HG02840 (cell line): ENCODE results near the gene SPINDOC.
A peak's percentile ranks its signal among the peaks of the same experiment; 100 is the strongest.
"Not testable (repeated sequence)": the region's sequence is repeated elsewhere in the genome, so short reads cannot be mapped to it uniquely, and the experiment has no call there.

Source experiments
- ATAC-seq: cut with Tn5 transposase; IDR thresholded peaks from one replicate; pipeline ENCODE4 v1.9.1; 2021; ENCODE audit warnings: mild to moderate bottlenecking, moderate library complexity, moderate number of reproducible peaks; ENCODE audit not compliant: unreplicated experiment, low FRiP score

Gene SPINDOC, protein sequence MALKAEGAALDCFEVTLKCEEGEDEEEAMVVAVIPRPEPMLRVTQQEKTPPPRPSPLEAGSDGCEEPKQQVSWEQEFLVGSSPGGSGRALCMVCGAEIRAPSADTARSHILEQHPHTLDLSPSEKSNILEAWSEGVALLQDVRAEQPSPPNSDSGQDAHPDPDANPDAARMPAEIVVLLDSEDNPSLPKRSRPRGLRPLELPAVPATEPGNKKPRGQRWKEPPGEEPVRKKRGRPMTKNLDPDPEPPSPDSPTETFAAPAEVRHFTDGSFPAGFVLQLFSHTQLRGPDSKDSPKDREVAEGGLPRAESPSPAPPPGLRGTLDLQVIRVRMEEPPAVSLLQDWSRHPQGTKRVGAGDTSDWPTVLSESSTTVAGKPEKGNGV

DNA sequence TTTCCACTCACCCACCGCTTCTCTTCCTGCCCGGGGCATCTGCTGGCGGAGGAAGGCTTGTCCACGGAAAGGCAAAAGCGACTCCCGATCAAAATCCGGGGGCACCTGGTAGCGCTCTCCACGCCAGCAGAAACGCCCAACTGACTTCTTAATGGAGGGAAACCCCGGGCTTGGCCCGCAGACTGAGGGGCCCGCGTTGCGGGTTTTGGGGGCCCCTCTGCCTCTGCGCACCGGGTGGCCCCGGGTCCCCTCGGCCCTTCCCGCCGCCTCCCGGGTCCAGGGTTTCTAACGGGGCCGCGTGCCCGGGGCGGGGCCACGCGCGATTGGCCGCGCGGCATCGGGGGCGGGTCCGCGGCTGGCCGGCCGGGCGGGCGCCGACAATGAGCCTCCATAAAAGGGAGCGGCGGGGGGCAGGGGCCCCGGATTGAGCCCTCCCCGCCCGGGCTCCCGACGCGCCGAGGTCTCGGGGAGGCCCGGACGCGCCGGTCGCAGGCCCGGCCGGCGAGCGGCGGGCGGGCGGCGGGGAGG is at the start of gene SPINDOC:
Gene SPINDOC, plus strand, starts transcription at position 422 of the 528 bp plus-strand sequence. CDS start 231 bp downstream, outside the sequence.
- ATAC-seq = peak; percentile 68

DNA sequence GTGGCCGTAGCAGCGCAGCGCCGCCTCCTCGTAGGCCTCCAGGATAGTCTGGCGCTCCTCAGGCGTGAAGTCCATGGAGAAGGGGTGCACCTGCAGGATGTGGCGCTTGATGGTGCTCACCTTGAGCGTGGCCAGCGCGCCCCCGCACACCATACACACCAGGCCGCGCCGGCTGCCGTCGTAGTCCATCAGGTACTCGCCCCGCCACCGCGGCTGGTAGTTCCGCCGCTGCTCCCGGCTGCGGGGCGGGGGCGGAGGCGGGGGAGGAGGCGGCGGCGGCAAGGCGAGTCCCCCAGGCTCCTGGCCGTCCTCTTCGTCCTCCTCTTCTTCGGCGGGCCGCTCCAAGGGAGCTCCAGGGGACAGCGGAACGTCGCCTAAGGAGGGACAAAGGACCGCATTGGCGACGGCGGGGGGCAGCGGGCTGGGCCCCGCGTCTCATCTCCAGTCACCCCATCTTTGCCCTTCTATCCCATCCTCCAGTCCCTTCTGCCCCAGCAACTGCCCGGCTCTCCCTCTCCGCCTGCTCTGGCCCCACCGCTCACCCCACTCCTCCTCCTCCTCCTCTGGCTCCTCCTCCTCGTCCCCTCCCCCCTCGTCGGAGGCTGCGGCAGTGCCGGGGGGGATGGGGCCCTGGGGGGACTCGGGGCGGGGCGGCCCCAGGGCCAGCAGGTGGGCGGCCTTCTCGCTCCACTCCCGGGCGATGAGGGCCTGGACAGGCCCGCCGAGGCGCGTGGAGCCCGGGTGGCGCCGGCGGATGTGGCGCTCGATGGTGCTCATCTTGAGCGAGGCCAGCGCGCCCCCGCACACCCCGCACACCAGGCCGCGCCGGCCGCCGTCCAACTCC is 49.5 kb upstream of the SPINDOC start:
- no peak for ATAC-seq

DNA sequence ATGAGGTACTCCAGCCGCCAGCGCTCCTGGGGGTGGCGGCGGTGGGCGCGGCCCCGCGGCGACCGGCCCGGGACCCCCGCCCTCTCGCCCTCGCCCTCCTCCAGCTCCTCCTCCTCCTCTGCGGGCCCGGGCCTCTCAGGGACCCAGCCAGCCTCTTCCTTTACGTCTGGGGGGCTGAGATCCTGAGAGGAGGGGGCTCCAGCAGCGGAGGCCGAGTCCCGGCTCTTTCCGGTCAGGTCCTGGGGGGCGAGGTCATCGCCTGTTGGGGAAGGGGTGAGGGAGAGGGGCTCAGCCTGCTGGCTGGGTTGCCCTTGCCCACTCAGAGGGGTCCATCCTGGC is 48.9 kb upstream of the SPINDOC start:
- ATAC-seq = no peak

DNA sequence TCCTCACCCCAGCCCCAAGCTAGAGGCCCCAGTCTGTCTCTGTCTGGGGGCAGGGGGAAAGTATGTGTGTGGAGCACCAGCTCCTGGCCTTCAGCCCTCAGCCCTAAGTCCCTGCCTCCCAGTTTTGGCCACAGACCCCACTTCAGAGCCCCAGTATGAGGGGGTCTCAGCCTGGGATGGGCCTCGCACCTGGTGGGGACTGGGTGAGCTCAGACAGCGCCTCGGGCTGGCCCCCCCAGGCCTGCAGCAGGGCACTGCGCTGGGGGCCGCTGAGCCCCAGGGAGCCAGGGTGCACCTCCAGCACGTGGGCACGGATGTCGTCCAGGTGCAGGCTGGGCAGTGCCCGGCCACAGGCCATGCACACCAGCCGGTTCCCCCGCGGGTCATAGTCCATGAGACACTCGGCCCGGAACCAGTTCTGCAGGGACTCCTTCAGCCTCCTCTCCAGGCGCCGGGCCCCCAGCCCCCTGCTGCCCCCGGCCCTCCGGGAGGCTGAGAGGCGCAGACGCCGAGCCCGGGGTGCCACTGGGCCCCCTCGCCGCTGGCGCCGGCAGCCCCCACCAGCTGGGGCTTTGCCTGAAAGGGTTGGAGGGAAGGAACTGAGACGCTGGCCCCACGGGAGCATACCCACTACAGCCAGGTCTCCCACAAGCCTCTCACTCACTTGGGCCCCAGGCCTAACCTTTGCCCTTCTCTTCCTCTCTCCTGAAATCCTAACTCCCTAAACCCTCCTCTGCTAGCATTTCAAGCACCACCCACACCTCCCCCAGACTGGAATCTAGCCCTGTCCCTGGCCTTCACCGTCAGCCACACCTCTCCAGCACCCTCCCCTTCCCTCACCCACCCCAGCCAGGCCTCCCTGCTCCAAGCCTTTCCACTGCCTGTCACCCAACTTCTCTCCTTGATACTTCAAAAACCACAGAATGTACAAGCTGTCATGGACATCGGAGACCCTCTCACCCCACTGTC is 48.3 kb upstream of the SPINDOC start:
- ATAC-seq = no peak

DNA sequence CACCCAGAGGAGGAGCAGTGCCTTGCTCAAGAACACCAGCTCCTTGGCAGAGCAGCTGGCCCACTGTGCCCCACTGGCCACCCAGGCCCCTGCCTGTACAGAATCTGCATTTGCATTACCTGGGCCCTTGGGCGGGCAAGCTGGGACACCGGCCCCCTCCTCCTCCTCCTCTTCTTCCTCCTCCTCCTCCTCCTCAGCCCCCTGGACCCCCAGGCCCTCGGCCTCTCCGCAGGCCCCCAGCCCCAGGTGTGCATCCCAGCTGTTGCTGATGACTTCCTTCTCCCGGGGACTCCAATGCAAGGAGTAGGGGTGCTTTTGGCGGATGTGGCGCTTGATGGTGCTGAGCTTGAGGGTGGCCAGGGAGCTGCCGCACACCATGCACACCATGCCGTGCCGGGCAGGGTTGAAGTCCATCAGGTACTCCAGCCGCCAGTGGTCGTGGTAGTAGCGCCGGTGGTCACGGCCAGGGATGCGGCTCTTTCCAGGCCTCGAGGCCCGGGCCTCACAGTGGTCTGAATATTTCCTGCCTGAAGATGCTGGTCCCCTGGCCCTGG is 47.5 kb upstream of the SPINDOC start:
- ATAC-seq = no peak

DNA sequence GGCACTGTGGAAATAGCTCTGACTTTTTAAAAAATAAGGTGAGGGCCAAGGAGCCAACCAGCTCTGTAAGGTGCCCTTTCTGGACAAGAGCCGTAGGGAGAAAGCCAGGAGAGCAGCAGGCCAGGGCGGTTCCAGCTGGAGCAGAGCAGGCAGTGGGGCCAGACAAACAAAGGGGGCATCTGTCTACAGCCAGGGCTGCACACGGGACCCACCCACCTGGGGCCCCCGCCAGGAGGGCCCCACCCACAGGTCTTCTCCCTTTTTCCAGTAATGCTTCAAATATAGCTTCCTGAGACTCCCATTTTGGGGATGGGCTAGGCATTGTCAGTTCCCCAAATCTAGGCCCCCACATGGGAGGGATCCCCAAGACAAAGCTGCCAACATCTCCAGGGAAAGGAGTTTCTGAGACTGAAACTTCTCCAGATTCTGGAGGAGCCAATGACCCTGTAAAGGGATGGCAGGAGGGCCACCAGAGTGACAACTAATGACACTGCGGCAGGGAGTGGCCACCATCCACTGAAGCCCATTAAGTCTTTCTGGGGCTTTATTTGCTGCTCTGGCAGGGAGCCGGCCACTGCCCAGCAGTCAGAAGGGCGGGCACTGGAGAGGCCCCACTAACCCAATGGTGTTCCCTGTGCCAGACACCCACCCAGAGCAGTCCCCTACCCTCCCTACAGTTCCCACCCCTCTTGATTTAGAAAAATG is 46.6 kb upstream of the SPINDOC start:
- no peak for ATAC-seq

DNA sequence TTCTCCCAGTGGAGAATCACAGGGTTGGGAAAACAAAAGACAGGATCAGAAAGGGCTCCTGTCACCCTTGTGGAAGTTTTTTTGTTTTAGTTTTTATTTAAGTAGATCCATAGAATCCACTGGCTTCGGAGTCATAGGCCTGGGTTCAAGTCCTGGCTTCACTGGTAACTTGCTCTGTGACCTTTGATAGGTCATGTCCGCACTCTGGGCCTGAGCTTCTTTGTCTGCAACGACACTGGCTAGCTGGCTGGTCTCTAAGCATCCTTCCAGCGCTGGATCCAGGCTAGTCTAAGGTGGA is 46.0 kb upstream of the SPINDOC start:
- no peak for ATAC-seq

DNA sequence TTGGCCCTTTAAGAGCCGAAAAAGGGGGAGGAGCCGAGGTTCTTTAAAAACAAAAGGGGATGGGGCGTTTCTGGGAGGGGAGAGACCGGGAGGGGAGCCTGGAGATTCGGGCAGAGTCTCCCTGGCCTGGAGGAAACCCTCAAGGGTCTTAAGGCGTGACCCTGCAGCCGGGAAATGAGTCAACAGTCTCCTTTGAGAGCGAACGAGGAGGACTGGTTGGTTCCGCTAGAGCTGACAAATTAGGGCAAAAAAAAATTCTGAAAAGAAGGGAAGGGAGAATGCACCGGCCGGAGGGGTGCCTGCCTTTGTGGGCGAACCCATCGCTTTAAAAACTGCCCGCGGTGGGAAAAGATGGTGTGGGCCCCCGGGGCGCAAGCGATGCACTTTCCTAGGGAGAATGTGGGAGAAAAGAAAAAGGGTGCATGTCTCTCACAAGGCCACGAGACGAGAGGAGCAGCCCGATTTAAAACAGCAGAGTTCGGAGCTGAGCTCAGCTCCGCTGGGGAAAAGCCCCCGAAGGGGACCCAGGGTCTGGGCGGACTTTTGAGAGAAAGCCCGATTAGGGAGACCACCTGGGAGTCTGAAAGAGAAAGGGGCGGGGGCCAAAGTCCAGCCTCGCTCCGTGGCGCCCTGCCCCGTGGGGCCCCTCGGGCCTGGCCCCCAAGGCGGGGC is 45.6 kb upstream of the SPINDOC start:
- no peak for ATAC-seq

DNA sequence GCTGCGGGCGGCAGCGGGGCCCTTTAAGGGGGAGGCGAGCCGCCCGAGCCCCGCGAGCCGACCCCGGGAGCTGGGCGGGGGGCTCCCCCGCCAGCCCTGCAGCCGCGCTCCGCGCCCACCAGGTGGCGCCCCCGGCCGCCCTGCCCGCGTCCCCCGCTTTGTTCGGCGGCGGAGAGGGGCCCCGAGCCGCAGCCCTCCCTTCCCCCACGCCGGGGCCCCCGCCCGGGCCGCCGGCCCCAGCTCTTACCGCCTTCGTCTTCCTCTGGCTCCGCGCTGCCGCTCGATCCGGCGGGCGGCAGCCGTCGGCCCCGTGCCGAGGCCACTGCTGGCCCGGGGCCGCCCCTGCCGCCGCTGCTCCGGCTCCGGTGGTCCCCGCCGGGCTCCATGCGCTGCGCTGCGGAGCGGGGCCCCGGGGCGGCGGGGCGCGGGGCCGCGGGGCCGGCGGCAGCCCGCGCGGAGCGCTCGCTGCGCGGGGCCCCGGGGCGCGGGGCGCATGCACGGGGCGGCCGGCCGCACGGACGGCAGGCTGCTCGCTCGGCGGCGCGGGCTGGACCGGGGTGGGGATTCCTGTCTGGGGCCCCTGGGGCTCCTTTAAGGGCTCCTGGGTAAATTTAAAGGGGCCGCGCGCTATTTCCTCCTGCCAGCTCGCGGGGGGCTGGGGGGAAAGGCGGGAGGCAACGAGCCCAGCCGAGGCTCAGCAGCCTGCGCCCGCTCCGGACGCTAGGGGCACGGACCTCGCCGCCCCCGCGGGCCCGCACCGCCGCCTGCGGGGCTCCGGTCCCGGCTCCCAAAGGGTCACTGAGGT is 44.8 kb upstream of the SPINDOC start, which contains the start of gene ZFTA:
Gene ZFTA, minus strand, starts transcription at position 539 of the 805 bp plus-strand sequence. Its CDS starts 153 bp downstream, at position 386.
- peak; percentile 49 for ATAC-seq

DNA sequence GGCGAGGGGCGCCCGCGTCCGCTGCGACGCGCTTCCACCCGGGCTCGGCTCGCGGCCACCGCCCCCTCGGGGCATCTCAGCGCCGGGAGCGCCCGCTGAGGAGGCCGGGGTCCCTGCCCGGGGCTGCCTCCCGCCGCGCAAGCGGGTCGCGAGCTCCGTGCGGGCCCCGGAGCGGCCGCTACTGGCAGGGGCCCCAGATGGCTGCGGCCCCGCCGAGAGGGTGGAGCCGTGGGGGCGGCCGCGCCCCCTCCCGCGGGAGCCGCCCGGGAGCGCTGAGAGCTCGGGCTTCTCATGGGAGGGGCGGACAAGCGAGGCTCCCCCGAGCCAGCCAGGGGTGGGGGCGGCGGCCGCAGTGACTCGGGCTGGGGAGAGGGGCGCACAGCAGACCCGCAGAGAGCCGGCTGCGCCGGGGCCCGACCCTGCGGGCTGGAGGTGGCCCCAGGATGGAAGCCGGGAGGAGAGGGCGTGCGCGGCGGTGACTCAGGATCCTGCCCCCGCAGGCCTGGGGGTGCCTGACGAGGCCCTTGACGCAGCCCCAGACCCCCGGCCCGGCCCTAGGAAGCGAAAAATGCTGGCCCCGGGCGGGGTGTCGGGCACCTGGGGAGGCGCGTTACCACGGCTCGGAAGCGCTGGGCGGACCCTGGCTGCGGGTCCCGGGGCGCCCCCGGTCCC is 44.1 kb upstream of the SPINDOC start:
- ATAC-seq = peak; percentile 29

DNA sequence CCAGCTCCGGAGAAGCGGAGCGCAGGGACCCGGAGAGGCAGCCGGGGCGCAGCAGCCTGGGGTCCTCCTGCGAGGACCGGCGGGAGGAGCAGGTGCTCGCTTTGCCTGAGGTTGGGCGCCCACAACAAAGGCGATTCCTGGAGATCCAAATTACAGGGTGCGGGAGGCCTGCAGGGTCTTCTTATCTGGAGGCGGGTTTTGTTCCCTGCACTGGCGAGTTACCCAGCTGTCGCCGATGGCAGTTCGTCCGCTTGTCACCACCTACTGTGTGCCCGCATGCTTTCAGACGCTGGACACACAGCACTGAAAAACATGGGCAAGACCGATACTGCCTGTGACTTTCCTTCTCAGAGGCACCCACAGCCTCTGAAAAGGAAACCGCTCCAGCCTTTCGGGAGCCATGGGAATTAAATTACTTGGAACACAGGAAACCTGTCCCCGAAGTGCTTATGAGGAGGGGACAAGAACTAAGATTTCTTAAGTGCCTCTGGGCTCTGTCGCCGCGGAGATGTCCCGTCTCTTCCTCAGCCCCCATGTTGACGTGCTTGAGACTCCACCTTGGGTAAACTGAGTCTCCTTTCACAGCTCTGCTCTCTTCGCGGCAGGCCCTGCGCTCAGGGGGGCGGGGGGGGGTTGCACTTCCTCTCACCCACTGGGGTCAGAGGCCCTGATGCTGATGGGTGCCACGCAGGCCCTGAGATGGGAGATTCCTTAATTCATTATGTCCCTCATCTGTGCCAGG is 43.4 kb upstream of the SPINDOC start:
- ATAC-seq = no peak

DNA sequence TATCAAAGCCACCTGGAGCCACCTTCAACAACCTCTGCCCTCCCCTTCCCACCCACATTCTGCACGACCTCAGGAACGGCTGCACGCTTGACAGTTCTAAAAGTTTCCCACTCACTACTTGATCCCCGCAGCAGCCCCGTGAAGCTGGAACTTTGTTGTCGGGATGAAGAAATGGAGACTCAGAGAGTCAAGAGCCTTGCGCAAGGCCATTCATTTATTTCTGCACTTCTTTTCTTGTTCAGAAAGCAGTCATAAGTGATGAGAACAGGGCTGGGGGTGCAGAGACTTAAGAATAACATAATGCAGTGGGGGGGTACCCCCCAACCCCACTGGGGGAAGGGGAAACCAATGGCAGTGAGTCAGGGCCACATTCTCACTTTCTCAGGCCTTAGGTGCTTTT is 42.5 kb upstream of the SPINDOC start:
- no peak for ATAC-seq

DNA sequence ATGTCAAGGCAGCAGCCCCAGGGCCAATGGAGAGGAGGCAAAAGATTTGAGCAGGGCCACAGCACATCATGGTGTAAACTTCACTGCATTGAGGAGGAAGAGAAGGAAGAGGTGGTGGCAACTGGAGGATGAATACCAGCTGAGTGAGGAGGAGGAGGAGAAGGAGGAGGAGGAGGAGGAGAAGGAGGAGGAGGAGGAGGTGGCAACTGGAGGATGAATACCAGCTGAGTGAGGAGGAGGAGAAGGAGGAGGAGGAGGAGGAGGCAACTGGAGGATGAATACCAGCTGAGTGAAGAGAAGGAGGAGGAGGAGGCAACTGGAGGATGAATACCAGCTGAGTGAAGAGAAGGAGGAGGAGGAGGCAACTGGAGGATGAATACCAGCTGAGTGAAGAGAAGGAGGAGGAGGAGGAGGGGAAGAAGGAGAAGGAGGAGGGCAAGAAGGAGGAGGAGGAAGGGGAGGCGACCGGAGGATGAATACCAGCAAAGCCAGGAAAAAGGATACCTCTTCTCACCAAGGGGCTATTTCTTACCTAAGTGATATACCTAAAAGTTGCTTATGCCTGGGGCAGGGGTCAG is 41.4 kb upstream of the SPINDOC start:
- not testable (repeated sequence) for ATAC-seq

DNA sequence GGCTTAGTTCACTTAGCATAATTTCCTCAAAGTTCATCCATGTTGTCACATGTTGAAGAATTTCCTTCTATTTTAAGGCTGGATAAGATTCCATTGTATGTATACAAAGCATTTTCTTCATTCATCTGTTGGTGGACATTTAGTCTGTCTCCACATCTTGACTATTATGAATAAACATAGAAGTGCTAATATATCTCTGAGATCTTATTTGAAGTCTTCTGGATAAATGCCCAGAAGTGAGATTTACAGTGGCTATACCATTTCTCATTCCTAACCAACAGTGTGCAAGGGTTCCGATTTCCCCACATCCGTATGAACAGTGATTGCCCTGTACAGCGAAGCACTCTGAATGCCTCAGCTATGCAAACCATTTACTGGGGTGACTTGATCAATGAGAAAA is 38.1 kb upstream of the SPINDOC start:
- no peak for ATAC-seq

DNA sequence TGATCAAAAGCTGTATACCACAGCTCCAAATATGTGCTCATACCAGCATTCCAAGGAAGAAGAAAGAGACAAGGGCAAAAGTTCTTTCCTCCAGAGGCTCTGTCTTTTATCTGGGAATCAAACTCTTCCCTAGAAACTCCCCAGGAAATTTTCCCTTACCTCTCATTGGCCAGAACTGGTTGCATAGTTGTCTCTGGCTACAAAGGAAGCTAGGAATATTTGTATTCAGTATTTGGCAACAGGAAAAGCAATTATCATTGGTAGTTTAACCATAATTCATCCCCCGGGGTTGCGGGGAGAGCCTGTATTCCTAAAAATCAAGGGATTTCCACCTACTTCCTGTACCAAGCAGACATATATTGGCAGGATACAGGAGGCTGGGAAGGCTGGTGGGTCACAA is 34.2 kb upstream of the SPINDOC start:
- no peak for ATAC-seq

DNA sequence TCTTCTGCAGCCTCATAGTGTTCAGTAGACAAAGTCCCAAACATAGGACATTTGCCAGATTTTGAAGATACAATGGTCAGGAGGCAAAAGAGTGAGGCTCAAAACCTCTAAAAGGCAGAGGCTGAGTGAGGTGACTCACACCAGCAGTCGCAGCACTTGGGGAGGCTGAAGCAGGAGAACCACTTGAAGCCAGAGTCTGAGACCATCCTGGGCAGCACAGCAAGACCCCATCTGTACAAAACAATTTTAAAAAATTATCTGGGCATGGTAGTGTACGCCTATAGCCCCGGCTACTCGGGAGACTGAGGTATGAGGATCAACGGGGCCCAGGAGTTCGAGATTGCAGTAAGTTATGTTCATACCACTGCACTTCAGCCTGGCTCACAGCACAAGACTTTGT is 30.5 kb upstream of the SPINDOC start:
- no peak for ATAC-seq
